HUES64 (cell line): ENCODE measurements around the gene FOXP2.

ENCODE experiments used
- H3K27ac ChIP-seq: 2 replicates; pipeline ENCODE4 v1.7.0; 2013; ENCODE audit warnings: low read depth, low read length, inconsistent platforms
- H3K27me3 ChIP-seq: 2 replicates; pipeline ENCODE4 v1.6.1; 2013; ENCODE audit warnings: mild to moderate bottlenecking, low read length; ENCODE audit not compliant: insufficient read depth
- H3K36me3 ChIP-seq: 2 replicates; pipeline ENCODE4 v1.6.1; 2013; ENCODE audit warnings: mild to moderate bottlenecking, low read length; ENCODE audit not compliant: insufficient read depth
- H3K4me1 ChIP-seq: 2 replicates; pipeline ENCODE4 v1.6.1; 2013; ENCODE audit warnings: mild to moderate bottlenecking, low read length, moderate library complexity; ENCODE audit not compliant: insufficient read depth
- H3K4me3 ChIP-seq: 2 replicates; pipeline ENCODE4 v1.5.1; 2013; ENCODE audit warnings: mild to moderate bottlenecking, low read length, moderate library complexity
- H3K9ac ChIP-seq: 2 replicates; pipeline ENCODE4 v1.6.1; 2013; ENCODE audit warnings: mild to moderate bottlenecking, low read depth, low read length
- H3K9me3 ChIP-seq: 2 replicates; pipeline ENCODE4 v1.6.1; 2013; ENCODE audit warnings: low read depth, low read length; ENCODE audit not compliant: insufficient read depth
- WGBS: fragments of 150-250, 120-280 bp; methylation state at CpG from one replicate; pipeline ENCODE4 v1.1.7; 2013; ENCODE audit warnings: missing lambda C conversion rate; 5-methylcytosine and 5-hydroxymethylcytosine counted together

FOXP2 gene

GRCh38 chr7:114658216-114658615 lies 243.6 kb downstream of the FOXP2 start:
- H3K36me3 ChIP-seq, result no peaks in the 10 kb centered on the region
- H3K9me3 ChIP-seq, result no peaks in the 10 kb centered on the region
- WGBS, result 97% methylated on average over 4 of the region's 4 CpGs
- no peak overlapping the region for H3K9ac ChIP-seq
- H3K27me3 ChIP-seq, result no peaks in the 10 kb centered on the region
- no peak overlapping the region for H3K4me3 ChIP-seq
- H3K4me1 ChIP-seq, result peaks cover 55% of the 10 kb centered on the region
- H3K27ac ChIP-seq, result no peak overlapping the region

- no peaks in the 10 kb centered on the region for H3K36me3 ChIP-seq
- peaks cover 47% of the 10 kb centered on the region for H3K4me1 ChIP-seq
- no peaks in the 10 kb centered on the region for H3K9me3 ChIP-seq
- H3K27me3 ChIP-seq, result no peaks in the 10 kb centered on the region
- 60% methylated on average over 3 of the region's 7 CpGs for WGBS
- H3K9ac ChIP-seq, result no peak overlapping the region
- no peak overlapping the region for H3K4me3 ChIP-seq
- no peak overlapping the region for H3K27ac ChIP-seq
These were observed 245.0 kb downstream of the FOXP2 start for GRCh38 chr7:114659409-114660125.

- Histone ChIP-seq H3K36me3 (no peaks in the 10 kb centered on the region), H3K9me3 (no peaks in the 10 kb centered on the region), H3K4me3 (no peak overlapping the region), H3K27me3 (no peaks in the 10 kb centered on the region), H3K9ac (no peak overlapping the region), H3K4me1 (peaks cover 47% of the 10 kb centered on the region), H3K27ac (no peak overlapping the region)
- WGBS, result no CpG with 5 or more reads among the region's 1 CpG
These were observed 245.5 kb downstream of the FOXP2 start for GRCh38 chr7:114660126-114660486.

- Histone ChIP-seq H3K9ac (no peak overlapping the region), H3K36me3 (no peaks in the 10 kb centered on the region), H3K27ac (no peak overlapping the region), H3K27me3 (no peaks in the 10 kb centered on the region), H3K4me1 (peaks cover 47% of the 10 kb centered on the region), H3K4me3 (no peak overlapping the region), H3K9me3 (no peaks in the 10 kb centered on the region)
- WGBS, result 88% methylated on average over 2 of the region's 2 CpGs
These were observed 246.1 kb downstream of the FOXP2 start for GRCh38 chr7:114660753-114661152.

- 86% methylated on average over 6 of the region's 6 CpGs for WGBS
- H3K9ac ChIP-seq, result no peak overlapping the region
- no peak overlapping the region for H3K27ac ChIP-seq
- peaks cover 47% of the 10 kb centered on the region for H3K4me1 ChIP-seq
- H3K4me3 ChIP-seq, result no peak overlapping the region
- H3K9me3 ChIP-seq, result no peaks in the 10 kb centered on the region
- H3K27me3 ChIP-seq, result no peaks in the 10 kb centered on the region
- no peaks in the 10 kb centered on the region for H3K36me3 ChIP-seq
These were observed 247.5 kb downstream of the FOXP2 start for GRCh38 chr7:114662002-114662677.

- H3K9me3 ChIP-seq, result no peaks in the 10 kb centered on the region
- WGBS, result 73% methylated on average over 1 of the region's 1 CpG
- no peaks in the 10 kb centered on the region for H3K27me3 ChIP-seq
- H3K9ac ChIP-seq, result no peak overlapping the region
- no peak overlapping the region for H3K4me3 ChIP-seq
- no peak overlapping the region for H3K27ac ChIP-seq
- peaks cover 35% of the 10 kb centered on the region for H3K4me1 ChIP-seq
- H3K36me3 ChIP-seq, result no peaks in the 10 kb centered on the region
These were observed 248.9 kb downstream of the FOXP2 start for GRCh38 chr7:114663502-114663901.

GRCh38 chr7:114670676-114671075 lies 256.1 kb downstream of the FOXP2 start:
- Histone ChIP-seq H3K27me3 (no peaks in the 10 kb centered on the region), H3K36me3 (no peaks in the 10 kb centered on the region), H3K4me3 (no peak overlapping the region), H3K4me1 (no peaks in the 10 kb centered on the region), H3K9ac (no peak overlapping the region), H3K27ac (no peak overlapping the region), H3K9me3 (no peaks in the 10 kb centered on the region)

GRCh38 chr7:114671563-114672123 lies 257.0 kb downstream of the FOXP2 start:
- no peaks in the 10 kb centered on the region for H3K9me3 ChIP-seq
- WGBS, result 100% methylated on average over 1 of the region's 2 CpGs
- H3K9ac ChIP-seq, result no peak overlapping the region

GRCh38 chr7:114678116-114678515 lies 263.5 kb downstream of the FOXP2 start:
- Histone ChIP-seq H3K9ac (no peak overlapping the region), H3K27me3 (no peaks in the 10 kb centered on the region), H3K4me1 (no peaks in the 10 kb centered on the region), H3K27ac (no peak overlapping the region), H3K36me3 (no peaks in the 10 kb centered on the region), H3K4me3 (no peak overlapping the region), H3K9me3 (no peaks in the 10 kb centered on the region)
- WGBS, result 97% methylated on average over 2 of the region's 2 CpGs

More at GRCh38 chr7:114671563-114672123, 257.0 kb downstream of the FOXP2 start:
- no peaks in the 10 kb centered on the region for H3K27me3 ChIP-seq
- no peaks in the 10 kb centered on the region for H3K36me3 ChIP-seq
- H3K4me3 ChIP-seq, result no peak overlapping the region
- H3K27ac ChIP-seq, result no peak overlapping the region
- no peaks in the 10 kb centered on the region for H3K4me1 ChIP-seq

- no peaks in the 10 kb centered on the region for H3K9me3 ChIP-seq
- H3K4me1 ChIP-seq, result peaks cover 39% of the 10 kb centered on the region
- no peaks in the 10 kb centered on the region for H3K36me3 ChIP-seq
- H3K27me3 ChIP-seq, result no peaks in the 10 kb centered on the region
- H3K4me3 ChIP-seq, result no peak overlapping the region
- 0 out of 2 replicates have a peak overlapping the region, but pooled peaks have one; percentile 10 for H3K27ac ChIP-seq
- no peak overlapping the region for H3K9ac ChIP-seq
- WGBS, result 93% methylated on average over 3 of the region's 4 CpGs
These were observed 272.6 kb downstream of the FOXP2 start for GRCh38 chr7:114687238-114687637.

GRCh38 chr7:114688443-114689055 lies 273.9 kb downstream of the FOXP2 start:
- Histone ChIP-seq H3K36me3 (no peaks in the 10 kb centered on the region), H3K27ac (peak overlapping the region; percentile 63; the same call in 1 of the 2 replicates), H3K27me3 (no peaks in the 10 kb centered on the region), H3K4me1 (peaks cover 39% of the 10 kb centered on the region), H3K9me3 (no peaks in the 10 kb centered on the region), H3K9ac (no peak overlapping the region), H3K4me3 (no peak overlapping the region)
- 33% methylated on average over 2 of the region's 2 CpGs for WGBS
